ENCODE measurements around the gene UGT1A4. TPM values are rescaled to one million over a fixed set of nuclear protein-coding genes. Genes with fewer than 3 reads are reported as not detected.

UGT1A4 gene
- total RNA-seq, 1 experiment from 2014 or later, result not detected

DNA sequence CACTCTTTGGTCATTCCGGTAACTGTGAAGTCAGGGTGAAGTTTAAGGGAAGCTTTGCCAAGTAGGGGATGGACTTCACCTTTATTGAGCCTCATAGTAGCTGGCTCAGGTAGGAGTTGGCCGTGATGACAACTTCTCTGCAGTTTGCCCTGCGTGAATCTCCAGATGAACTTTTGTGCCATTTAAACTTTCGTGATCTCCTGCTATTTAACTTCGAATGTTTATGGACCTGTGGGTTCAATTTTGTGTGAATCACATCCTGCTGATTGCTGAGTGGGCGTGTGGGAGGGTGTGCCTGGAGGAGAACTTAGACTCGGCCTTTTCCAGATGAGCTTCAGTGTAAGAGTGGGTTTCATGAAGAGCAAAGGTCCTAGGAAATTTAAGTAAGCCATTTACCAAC lies 45.7 kb downstream of the UGT1A4 start:
- H4K91ac ChIP-seq (ENCODE audit: insufficient read length, low read depth, low read length), result no peak overlapping the region
- no peak overlapping the region for H3K4me2 ChIP-seq (ENCODE audit: insufficient read depth, insufficient read length, low read length)

More for the DNA sequence above, 45.7 kb downstream of the UGT1A4 start:
- Histone ChIP-seq H3K79me1 (ENCODE audit: insufficient read depth, low read depth, low read length, poor library complexity, severe bottlenecking) (no peaks in the 10 kb centered on the region), H3K14ac (ENCODE audit: insufficient read depth, low read length) (no peak overlapping the region), H3K4me1 (ENCODE audit: insufficient read depth, low read length) (peaks cover 2% of the 10 kb centered on the region; the same call in 1 of the 2 replicates), H3K27ac (ENCODE audit: insufficient read length, low read depth, low read length) (no peak overlapping the region), H2AFZ (ENCODE audit: low read length) (no peak overlapping the region), H3K79me2 (ENCODE audit: insufficient read depth, low read length) (no peaks in the 10 kb centered on the region), H4K20me1 (ENCODE audit: control insufficient read depth, insufficient read depth, insufficient read length) (no peaks in the 10 kb centered on the region), H4K5ac (ENCODE audit: insufficient read length, low read depth, low read length) (no peak overlapping the region), H3T11ph (ENCODE audit: low read length) (no peak overlapping the region), H3K27me3 (ENCODE audit: insufficient read depth, low read length) (no peaks in the 10 kb centered on the region), H2BK12ac (ENCODE audit: insufficient read length, low read depth, low read length) (no peak overlapping the region), H2BK120ac (ENCODE audit: low read depth, low read length, poor library complexity, severe bottlenecking) (no peak overlapping the region), H3K9ac (ENCODE audit: extremely low read depth, insufficient read length, low read length) (no peak overlapping the region), H3K56ac (ENCODE audit: insufficient read length, low read depth, low read length) (no peak overlapping the region), H2BK20ac (ENCODE audit: low read depth, low read length, poor library complexity, severe bottlenecking) (no peak overlapping the region), H3K4ac (ENCODE audit: low read depth, low read length) (no peak overlapping the region), H3K23me2 (ENCODE audit: insufficient read length, low read depth, low read length, poor library complexity, severe bottlenecking) (no peaks in the 10 kb centered on the region), H2AK5ac (ENCODE audit: insufficient read length, low read length) (no peak overlapping the region), H3K9me3 (ENCODE audit: control insufficient read depth, low read depth, low read length) (no peaks in the 10 kb centered on the region), H3K23ac (ENCODE audit: insufficient read length, low read depth, low read length) (no peak overlapping the region), H2BK15ac (ENCODE audit: low read depth, low read length) (no peak overlapping the region), H2BK5ac (ENCODE audit: insufficient read length, low read length) (no peak overlapping the region), H4K8ac (replicated peaks; ENCODE audit: insufficient read length, low read depth, low read length) (no peak overlapping the region), H3K18ac (ENCODE audit: insufficient read length, low read depth, low read length) (no peak overlapping the region)
- TF ChIP-seq, protein P1, sequence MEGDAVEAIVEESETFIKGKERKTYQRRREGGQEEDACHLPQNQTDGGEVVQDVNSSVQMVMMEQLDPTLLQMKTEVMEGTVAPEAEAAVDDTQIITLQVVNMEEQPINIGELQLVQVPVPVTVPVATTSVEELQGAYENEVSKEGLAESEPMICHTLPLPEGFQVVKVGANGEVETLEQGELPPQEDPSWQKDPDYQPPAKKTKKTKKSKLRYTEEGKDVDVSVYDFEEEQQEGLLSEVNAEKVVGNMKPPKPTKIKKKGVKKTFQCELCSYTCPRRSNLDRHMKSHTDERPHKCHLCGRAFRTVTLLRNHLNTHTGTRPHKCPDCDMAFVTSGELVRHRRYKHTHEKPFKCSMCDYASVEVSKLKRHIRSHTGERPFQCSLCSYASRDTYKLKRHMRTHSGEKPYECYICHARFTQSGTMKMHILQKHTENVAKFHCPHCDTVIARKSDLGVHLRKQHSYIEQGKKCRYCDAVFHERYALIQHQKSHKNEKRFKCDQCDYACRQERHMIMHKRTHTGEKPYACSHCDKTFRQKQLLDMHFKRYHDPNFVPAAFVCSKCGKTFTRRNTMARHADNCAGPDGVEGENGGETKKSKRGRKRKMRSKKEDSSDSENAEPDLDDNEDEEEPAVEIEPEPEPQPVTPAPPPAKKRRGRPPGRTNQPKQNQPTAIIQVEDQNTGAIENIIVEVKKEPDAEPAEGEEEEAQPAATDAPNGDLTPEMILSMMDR (conservative IDR thresholded peaks at IDR 0.05), result no peak
- Mint-ChIP-seq H3K27ac (no peak overlapping the region), H3K4me1 (peaks cover 5 to 6% of the 10 kb centered on the region in 2 experiments; a peak in 3 of 4 replicates), H3K4me3 (no peak overlapping the region), H3K9me3 (peaks cover 0 to 3% of the 10 kb centered on the region in 2 experiments; a peak in 1 of 5 replicates), H3K36me3 (ENCODE audit: insufficient read depth in 1 of 3, low read depth in 3 of 3) (no peaks in the 10 kb centered on the region; a peak in 1 of 7 replicates), H3K27me3 (ENCODE audit: low read depth) (peaks cover 8% of the 10 kb centered on the region)
- no CpG with 5 or more reads among the region's 7 CpGs for WGBS (ENCODE audit: extremely low coverage, insufficient read length, low lambda C conversion rate)
- no peak for DNase-seq
